PFSK-1 (cell line): Measurements from ENCODE around the gene ABI3BP.

ENCODE experiments used
- FOXP2 ChIP-seq: optimal IDR thresholded peaks from 2 replicates; pipeline ENCODE3; 2011; ENCODE audit warnings: borderline replicate concordance, control low read depth, inconsistent platforms; ENCODE audit not compliant: insufficient read depth; ENCODE audit errors: extremely low read length, extremely low read depth
- POLR2AphosphoS5 ChIP-seq: IDR thresholded peaks from 2 replicates; pipeline ENCODE4 v1.6.1; 2012; ENCODE audit warnings: low read depth, mild to moderate bottlenecking, control low read depth, low read length, moderate library complexity
- SIN3A ChIP-seq: IDR thresholded peaks from 2 replicates; pipeline ENCODE4 v1.6.1; 2012; ENCODE audit warnings: mild to moderate bottlenecking, low read length, moderate library complexity, borderline replicate concordance; ENCODE audit not compliant: insufficient read depth
- TAF1 ChIP-seq: IDR thresholded peaks from 2 replicates; pipeline ENCODE4 v1.6.1; 2012; ENCODE audit warnings: low read length, control low read depth, borderline replicate concordance; ENCODE audit not compliant: insufficient read depth
- TF ChIP-seq, protein P1 (sequence below), 2 experiments: IDR thresholded peaks; 2 replicates each; pipeline versions ENCODE4 v1.6.1 to v1.8.0; 2011 to 2012; ENCODE audit warnings: low read depth in 2 of 2, low read length in 2 of 2, control low read depth in 1 of 2, inconsistent platforms in 1 of 2, mild to moderate bottlenecking in 1 of 2, moderate library complexity in 1 of 2; ENCODE audit not compliant: insufficient read depth in 1 of 2

The ABI3BP gene

DNA sequence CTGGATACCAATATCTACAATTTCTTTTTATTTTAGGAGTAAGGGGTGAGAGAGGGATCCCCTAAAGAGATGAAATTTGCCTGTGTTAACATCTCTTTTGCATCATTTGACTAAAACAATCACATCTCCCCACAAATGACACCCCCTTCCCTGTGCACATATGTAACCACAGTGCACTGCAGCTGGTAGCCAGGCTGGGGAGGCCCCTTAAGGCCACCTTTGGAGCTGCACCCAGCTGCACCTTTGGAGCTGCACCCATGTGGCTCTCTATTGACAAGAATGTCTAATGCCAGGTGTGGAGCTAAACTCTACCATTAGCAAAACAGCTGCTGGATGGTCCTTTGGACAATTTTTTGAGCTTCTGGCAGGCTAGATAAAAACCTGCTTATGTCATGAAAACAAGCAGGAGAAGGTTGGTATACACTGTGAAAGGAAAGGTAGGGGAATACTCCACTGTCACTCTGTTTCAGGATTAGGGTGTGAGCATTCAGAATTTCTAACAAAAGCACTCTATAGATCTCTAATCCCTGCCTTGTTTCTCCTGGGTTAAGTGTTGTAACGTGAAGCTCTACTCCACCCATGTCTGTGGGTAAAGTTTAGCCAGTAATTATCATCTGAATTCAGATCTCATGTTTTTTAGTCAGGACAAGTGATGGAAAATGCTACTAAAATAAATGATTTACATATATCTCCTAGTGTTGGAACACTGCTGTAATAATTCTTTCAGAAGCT is 231.8 kb downstream of the ABI3BP start:
- TF ChIP-seq POLR2AphosphoS5 (no peak), FOXP2 (no peak), SIN3A (no peak), TAF1 (no peak)
- TF ChIP-seq, protein P1, sequence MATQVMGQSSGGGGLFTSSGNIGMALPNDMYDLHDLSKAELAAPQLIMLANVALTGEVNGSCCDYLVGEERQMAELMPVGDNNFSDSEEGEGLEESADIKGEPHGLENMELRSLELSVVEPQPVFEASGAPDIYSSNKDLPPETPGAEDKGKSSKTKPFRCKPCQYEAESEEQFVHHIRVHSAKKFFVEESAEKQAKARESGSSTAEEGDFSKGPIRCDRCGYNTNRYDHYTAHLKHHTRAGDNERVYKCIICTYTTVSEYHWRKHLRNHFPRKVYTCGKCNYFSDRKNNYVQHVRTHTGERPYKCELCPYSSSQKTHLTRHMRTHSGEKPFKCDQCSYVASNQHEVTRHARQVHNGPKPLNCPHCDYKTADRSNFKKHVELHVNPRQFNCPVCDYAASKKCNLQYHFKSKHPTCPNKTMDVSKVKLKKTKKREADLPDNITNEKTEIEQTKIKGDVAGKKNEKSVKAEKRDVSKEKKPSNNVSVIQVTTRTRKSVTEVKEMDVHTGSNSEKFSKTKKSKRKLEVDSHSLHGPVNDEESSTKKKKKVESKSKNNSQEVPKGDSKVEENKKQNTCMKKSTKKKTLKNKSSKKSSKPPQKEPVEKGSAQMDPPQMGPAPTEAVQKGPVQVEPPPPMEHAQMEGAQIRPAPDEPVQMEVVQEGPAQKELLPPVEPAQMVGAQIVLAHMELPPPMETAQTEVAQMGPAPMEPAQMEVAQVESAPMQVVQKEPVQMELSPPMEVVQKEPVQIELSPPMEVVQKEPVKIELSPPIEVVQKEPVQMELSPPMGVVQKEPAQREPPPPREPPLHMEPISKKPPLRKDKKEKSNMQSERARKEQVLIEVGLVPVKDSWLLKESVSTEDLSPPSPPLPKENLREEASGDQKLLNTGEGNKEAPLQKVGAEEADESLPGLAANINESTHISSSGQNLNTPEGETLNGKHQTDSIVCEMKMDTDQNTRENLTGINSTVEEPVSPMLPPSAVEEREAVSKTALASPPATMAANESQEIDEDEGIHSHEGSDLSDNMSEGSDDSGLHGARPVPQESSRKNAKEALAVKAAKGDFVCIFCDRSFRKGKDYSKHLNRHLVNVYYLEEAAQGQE (IDR thresholded peaks at IDR 0.05; ENCODE audit: insufficient read depth in 1 of 2, low read depth in 2 of 2, low read length in 2 of 2) = no peak

DNA sequence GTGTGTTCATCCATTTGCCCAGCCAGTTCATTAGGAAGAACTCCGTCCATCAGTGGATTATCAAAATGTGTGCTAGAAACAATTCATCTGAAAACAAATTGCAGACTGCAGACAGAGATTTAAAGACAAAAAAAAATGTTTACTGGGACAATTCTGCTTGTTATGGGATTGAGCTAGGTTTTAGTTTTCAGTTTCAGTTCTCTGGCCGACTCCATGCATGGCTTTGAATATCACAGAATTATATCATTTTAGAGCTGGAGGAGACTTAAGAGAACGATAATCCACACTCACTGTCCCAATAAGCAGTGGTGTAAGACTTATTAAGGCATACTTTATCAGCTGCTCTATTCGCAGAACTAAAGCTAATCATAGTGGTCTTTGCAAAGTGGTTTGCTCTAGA is 232.8 kb downstream of the ABI3BP start:
- TF ChIP-seq FOXP2 (no peak), SIN3A (no peak), TAF1 (no peak), POLR2AphosphoS5 (no peak)
- TF ChIP-seq, protein P1 (IDR thresholded peaks at IDR 0.05; ENCODE audit: insufficient read depth in 1 of 2, low read depth in 2 of 2, low read length in 2 of 2) = no peak

DNA sequence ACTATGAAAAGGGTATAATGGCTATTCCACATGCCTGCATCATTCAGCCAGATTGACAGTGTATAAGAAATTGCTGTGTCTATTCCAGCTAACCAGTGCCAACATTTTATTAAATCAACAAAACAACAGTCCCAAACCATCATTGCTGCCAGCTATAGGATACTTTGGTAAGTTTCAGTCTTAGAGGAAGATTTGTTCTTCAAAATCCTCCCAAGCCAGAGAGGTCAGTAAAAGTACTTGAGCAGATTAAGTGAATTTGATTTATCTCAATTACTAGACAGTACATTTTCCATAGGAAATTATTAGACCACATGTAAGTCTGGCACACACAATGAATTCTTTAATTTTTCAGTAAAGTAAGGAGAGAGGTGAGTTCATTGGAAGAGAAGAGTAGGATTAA is 233.3 kb downstream of the ABI3BP start:
- TF ChIP-seq, protein P1 (IDR thresholded peaks at IDR 0.05; ENCODE audit: insufficient read depth in 1 of 2, low read depth in 2 of 2, low read length in 2 of 2) = no peak
- no peak for TF ChIP-seq POLR2AphosphoS5
- TF ChIP-seq SIN3A = no peak
- no peak for TF ChIP-seq FOXP2
- TF ChIP-seq TAF1 = no peak

DNA sequence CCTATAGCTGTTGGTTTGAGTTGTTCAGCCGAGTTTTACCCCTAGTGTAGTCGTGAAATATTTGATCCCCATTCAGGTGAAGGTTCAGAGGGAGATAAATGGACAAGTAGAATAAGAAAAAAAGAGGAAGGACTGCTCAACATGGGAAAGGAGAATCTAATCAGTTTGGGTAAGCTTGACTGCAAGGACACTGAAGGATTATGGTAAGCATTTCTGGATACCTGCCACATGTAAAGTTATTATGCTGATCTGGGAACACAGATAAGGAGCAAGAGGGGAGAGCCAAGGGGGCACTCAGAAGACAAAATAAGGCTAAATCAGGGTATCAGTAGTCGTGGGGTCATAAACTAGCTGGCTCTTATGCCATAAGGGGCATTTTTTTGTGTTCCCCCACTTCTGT is 234.1 kb downstream of the ABI3BP start:
- TF ChIP-seq, protein P1 (IDR thresholded peaks at IDR 0.05; ENCODE audit: insufficient read depth in 1 of 2, low read depth in 2 of 2, low read length in 2 of 2) = no peak
- TF ChIP-seq FOXP2 (no peak), POLR2AphosphoS5 (no peak), SIN3A (no peak), TAF1 (no peak)
